SK-N-SH (cell line): ENCODE results near the gene KCND1. TPM values are rescaled to one million over a fixed set of nuclear protein-coding genes. Genes with fewer than 3 reads are reported as not detected.

Experiments used
- CTCF ChIA-PET: fragments of 300-600, 350-600 bp; formaldehyde crosslinking; extraction: SDS; loops from one replicate; lab custom pipeline; 2021; lab: Yijun Ruan, JAX
- POLR2A ChIA-PET: fragments of 350-600 bp; sonication (Branson Sonifier 250); formaldehyde crosslinking; extraction: SDS; loops from one replicate; lab custom pipeline; 2020; ENCODE audit warnings: antibody characterized with exemption, inconsistent platforms; lab: Yijun Ruan, JAX
- DNase-seq: peaks from one replicate; pipeline ENCODE4 v3.0.0; 2012
- H2AFZ ChIP-seq: fragments of 200-600 bp; sonication (generic); 2 replicates; pipeline ENCODE4 v1.8.1; 2016; ENCODE audit warnings: antibody characterized with exemption, mild to moderate bottlenecking, low read depth
- H3F3A ChIP-seq: fragments of 200-600 bp; sonication (generic); replicated peaks from 2 replicates; pipeline ENCODE3; 2016; ENCODE audit warnings: antibody characterized with exemption, mild to moderate bottlenecking; ENCODE audit not compliant: insufficient read depth
- H3K27ac ChIP-seq, 2 experiments: fragments of 200-500 bp in 1 of 2; fragments of 200-600 bp in 1 of 2; sonication (Bioruptor generic) in 1 of 2; sonication (generic), shearing (Covaris generic) in 1 of 2; 2 replicates each; pipeline versions ENCODE4 v1.5.1 to v1.6.1; 2014 to 2016; ENCODE audit warnings: low read depth in 2 of 2, inconsistent platforms in 1 of 2, low read length in 1 of 2, mild to moderate bottlenecking in 1 of 2, mixed read lengths in 1 of 2
- H3K27me3 ChIP-seq: fragments of 200-600 bp; sonication (generic), shearing (Covaris generic); 2 replicates; pipeline ENCODE4 v1.6.1; 2016; ENCODE audit warnings: mixed run types; ENCODE audit not compliant: insufficient read depth
- H3K36me3 ChIP-seq, 2 experiments: fragments of 200-500 bp in 1 of 2; fragments of 200-600 bp in 1 of 2; sonication (Bioruptor generic) in 1 of 2; sonication (generic) in 1 of 2; replicated peaks in 1 of 2; 2 replicates each; pipeline versions ENCODE3 to v1.5.1; 2014 to 2016; ENCODE audit warnings: low read length in 1 of 2, mild to moderate bottlenecking in 1 of 2; ENCODE audit not compliant: insufficient read depth in 2 of 2, control insufficient read depth in 1 of 2
- H3K4me1 ChIP-seq, 2 experiments: fragments of 200-500 bp in 1 of 2; fragments of 200-600 bp in 1 of 2; sonication (Bioruptor generic) in 1 of 2; sonication (generic), shearing (Covaris generic) in 1 of 2; 2 replicates each; pipeline versions ENCODE4 v1.5.1 to v1.6.1; 2014 to 2016; ENCODE audit warnings: low read depth in 1 of 2, low read length in 1 of 2, mixed run types in 1 of 2; ENCODE audit not compliant: insufficient read depth in 2 of 2, control insufficient read depth in 1 of 2
- H3K4me2 ChIP-seq: fragments of 200-600 bp; sonication (generic), shearing (Covaris generic); 2 replicates; pipeline ENCODE4 v1.6.1; 2017; ENCODE audit warnings: mixed run types
- H3K4me3 ChIP-seq, 2 experiments: fragments of 200-500 bp in 1 of 2; fragments of 200-600 bp in 1 of 2; sonication (Bioruptor generic) in 1 of 2; sonication (generic), shearing (Covaris generic) in 1 of 2; 2 replicates each; pipeline versions ENCODE4 v1.5.1 to v1.8.1; 2014 to 2016; ENCODE audit warnings: low read depth in 2 of 2, inconsistent platforms in 1 of 2, low read length in 1 of 2, mild to moderate bottlenecking in 1 of 2, mixed read lengths in 1 of 2, moderate library complexity in 1 of 2
- H3K79me2 ChIP-seq: fragments of 200-600 bp; sonication (generic); 2 replicates; pipeline ENCODE4 v1.8.1; 2017; ENCODE audit warnings: mild to moderate bottlenecking; ENCODE audit not compliant: insufficient read depth
- H3K9ac ChIP-seq: fragments of 200-600 bp; sonication (generic); 2 replicates; pipeline ENCODE4 v1.6.1; 2017; ENCODE audit warnings: mixed run types
- H3K9me2 ChIP-seq: fragments of 200-600 bp; sonication (generic); 2 replicates; pipeline ENCODE4 v1.6.1; 2017; ENCODE audit warnings: mixed run types
- H3K9me3 ChIP-seq: fragments of 200-600 bp; sonication (generic); 2 replicates; pipeline ENCODE4 v1.6.1; 2017; ENCODE audit warnings: mixed run types, mild to moderate bottlenecking, moderate library complexity
- H4K20me1 ChIP-seq: fragments of 200-600 bp; sonication (generic); 2 replicates; pipeline ENCODE4 v1.6.1; 2017; ENCODE audit warnings: mild to moderate bottlenecking, mixed run types; ENCODE audit not compliant: insufficient read depth
- FOXM1 ChIP-seq: IDR thresholded peaks from 2 replicates; pipeline ENCODE4 v1.4.0; 2012; ENCODE audit warnings: low read depth, mild to moderate bottlenecking
- MXI1 ChIP-seq: IDR thresholded peaks from 2 replicates; pipeline ENCODE4 v1.6.1; 2012; ENCODE audit warnings: mild to moderate bottlenecking, low read depth, low read length, improper control_type of control experiment
- NFIC ChIP-seq: IDR thresholded peaks from 2 replicates; pipeline ENCODE4 v1.4.0; 2012; ENCODE audit warnings: borderline replicate concordance
- POLR2AphosphoS5 ChIP-seq: IDR thresholded peaks from 2 replicates; pipeline ENCODE4 v1.6.1; 2012; ENCODE audit warnings: low read depth, low read length
- RAD21 ChIP-seq: IDR thresholded peaks from 2 replicates; pipeline ENCODE4 v1.6.1; 2012; ENCODE audit warnings: mild to moderate bottlenecking, low read length
- SIN3A ChIP-seq: IDR thresholded peaks from 2 replicates; pipeline ENCODE4 v1.6.1; 2012; ENCODE audit warnings: low read depth, mild to moderate bottlenecking, low read length, moderate library complexity, borderline replicate concordance
- SMC3 ChIP-seq: IDR thresholded peaks from 2 replicates; pipeline ENCODE4 v1.6.1; 2012; ENCODE audit warnings: low read depth, low read length, improper control_type of control experiment
- WGBS: methylation state at CpG from one replicate; pipeline ENCODE4 v1.1.6; 2017; ENCODE audit warnings: low lambda C conversion rate; 5-methylcytosine and 5-hydroxymethylcytosine counted together
- polyA plus RNA-seq, 3 experiments: library from polyadenylated mRNA; depleted of rRNA; stranded (reverse); fragments of >200 nt; gene quantifications; 2 replicates each; pipeline ENCODE4 v1.2.3, GENCODE V29; 2012
- TF ChIP-seq, protein P1 (sequence below): fragments of 150-350 bp; IDR thresholded peaks from 2 replicates; pipeline ENCODE4 v1.6.1; 2017; ENCODE audit warnings: antibody characterized with exemption, low read length, low read depth, borderline replicate concordance
- TF ChIP-seq, protein P2 (sequence below): IDR thresholded peaks from 2 replicates; pipeline ENCODE4 v1.4.0; 2012; ENCODE audit warnings: low read depth, borderline replicate concordance

The KCND1 gene
- polyA plus RNA-seq, 1 of the 3 experiments (the other 2 are of a cell fraction) = 1.2 TPM

GRCh38 chrX:48918643-48919340 is 52.9 kb downstream of the KCND1 start, which contains the start of gene PIM2 (continued):
- TF ChIP-seq, protein P1, sequence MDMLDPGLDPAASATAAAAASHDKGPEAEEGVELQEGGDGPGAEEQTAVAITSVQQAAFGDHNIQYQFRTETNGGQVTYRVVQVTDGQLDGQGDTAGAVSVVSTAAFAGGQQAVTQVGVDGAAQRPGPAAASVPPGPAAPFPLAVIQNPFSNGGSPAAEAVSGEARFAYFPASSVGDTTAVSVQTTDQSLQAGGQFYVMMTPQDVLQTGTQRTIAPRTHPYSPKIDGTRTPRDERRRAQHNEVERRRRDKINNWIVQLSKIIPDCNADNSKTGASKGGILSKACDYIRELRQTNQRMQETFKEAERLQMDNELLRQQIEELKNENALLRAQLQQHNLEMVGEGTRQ = peak; percentile 66
- no peak for TF ChIP-seq SIN3A
- no peak for TF ChIP-seq SMC3

DNA sequence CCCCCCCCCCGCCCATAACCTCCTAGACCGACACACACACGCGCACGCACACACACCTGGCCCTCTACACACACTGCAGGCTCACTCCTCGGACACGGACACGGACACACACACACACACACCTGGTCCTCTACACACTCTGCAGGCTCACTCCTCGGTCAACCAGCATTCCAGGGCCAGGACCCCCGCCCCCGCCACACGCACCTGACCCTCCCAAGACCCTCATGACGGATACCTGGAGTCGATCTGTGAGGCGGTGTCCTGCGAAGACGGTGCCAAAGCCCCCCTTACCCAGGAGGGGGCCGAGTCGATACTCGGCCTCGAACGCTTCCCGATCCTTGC is 53.4 kb downstream of the KCND1 start:
- Histone ChIP-seq H3K4me2 (peak overlapping the region; percentile 95), H3K9ac (peak overlapping the region; percentile 78)
- CTCF ChIA-PET = interaction anchor here (0.6 to 1.2 kb wide), 2 partner anchors 9 to 14 kb away, joined by 3 to 4 read pairs; no protein-coding TSS in a partner anchor

More for the DNA sequence above, 53.4 kb downstream of the KCND1 start:
- Histone ChIP-seq H3K36me3 (peaks cover 3 to 32% of the 10 kb centered on the region in 2 experiments), H3K27me3 (no peaks in the 10 kb centered on the region), H3K9me3 (no peaks in the 10 kb centered on the region), H3K4me1 (peaks cover 5 to 26% of the 10 kb centered on the region in 2 experiments; a peak in 2 of 4 replicates), H3K9me2 (no peaks in the 10 kb centered on the region), H3F3A (peaks cover 16% of the 10 kb centered on the region), H3K79me2 (peaks cover 3% of the 10 kb centered on the region; the same call in 1 of the 2 replicates), H3K27ac (peak overlapping the region in 1 of 2 experiments; percentile 39; a peak in 2 of 4 replicates), H3K4me3 (peak overlapping the region; percentile 61 to 71), H4K20me1 (0 out of 2 replicates have a peak, but pooled peaks cover 9% of the 10 kb centered on the region), H2AFZ (no peak overlapping the region)
- 36% methylated on average over 10 of the region's 23 CpGs for WGBS
- TF ChIP-seq FOXM1 = no peak
- TF ChIP-seq NFIC = no peak
- TF ChIP-seq RAD21 = no peak
- TF ChIP-seq, protein P2, sequence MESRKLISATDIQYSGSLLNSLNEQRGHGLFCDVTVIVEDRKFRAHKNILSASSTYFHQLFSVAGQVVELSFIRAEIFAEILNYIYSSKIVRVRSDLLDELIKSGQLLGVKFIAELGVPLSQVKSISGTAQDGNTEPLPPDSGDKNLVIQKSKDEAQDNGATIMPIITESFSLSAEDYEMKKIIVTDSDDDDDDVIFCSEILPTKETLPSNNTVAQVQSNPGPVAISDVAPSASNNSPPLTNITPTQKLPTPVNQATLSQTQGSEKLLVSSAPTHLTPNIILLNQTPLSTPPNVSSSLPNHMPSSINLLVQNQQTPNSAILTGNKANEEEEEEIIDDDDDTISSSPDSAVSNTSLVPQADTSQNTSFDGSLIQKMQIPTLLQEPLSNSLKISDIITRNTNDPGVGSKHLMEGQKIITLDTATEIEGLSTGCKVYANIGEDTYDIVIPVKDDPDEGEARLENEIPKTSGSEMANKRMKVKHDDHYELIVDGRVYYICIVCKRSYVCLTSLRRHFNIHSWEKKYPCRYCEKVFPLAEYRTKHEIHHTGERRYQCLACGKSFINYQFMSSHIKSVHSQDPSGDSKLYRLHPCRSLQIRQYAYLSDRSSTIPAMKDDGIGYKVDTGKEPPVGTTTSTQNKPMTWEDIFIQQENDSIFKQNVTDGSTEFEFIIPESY = no peak
- TF ChIP-seq POLR2AphosphoS5 = no peak
- no peak for TF ChIP-seq MXI1
- no peak for DNase-seq
- POLR2A ChIA-PET = no interaction called here
